Bronchus fibroblast of lung (primary cell): Measurements from ENCODE around the gene FBXL17. TPM values are rescaled to one million over a fixed set of nuclear protein-coding genes. Genes with fewer than 3 reads are reported as not detected.

Experiments used
- total RNA-seq: library from RNA; depleted of rRNA; stranded (reverse); fragments of >200 nt; gene quantifications from 2 replicates; pipeline ENCODE4 v1.2.3, GENCODE V29; 2015

FBXL17 gene
- total RNA-seq, result 3.3 and 3.7 TPM in 2 replicates

DNA sequence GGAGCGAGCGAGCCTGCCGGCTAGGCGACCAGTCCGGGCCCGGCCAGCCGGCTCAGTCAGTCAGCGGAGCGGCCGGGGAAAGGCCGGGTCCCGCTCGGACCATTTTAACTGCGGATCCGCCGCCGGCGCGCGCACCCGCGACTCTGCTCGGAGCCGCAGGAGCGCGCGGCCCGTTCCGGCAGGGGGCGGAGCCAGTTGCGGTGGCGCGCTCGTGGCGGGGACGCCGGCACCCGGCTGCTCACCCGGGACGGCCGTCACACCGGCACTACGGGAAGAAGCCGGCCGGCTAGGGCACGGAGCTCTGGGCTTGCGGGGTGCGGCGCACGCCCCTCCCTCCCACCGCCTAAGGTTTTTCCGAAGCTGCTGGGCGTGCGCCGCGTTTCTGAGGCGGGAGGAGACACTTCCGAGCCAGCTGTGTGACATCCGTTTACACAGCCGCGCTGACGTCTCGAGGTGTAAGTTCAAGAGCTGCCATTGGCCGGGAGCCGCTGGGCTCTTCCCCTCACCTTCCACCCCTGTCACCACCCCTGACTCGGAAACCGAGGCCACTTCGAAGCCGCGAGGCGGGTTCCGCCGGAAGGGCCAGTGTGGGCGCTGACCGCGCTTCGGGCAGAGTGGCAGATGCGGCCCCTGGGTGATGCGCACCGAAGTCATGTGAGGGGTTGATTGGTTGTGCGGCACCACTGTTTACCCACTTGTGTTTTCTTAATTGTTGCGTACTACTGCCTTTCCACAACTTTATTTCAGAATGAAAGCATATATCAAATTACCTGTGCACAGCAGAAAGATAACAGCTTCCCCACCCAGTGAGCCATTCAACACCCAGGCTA is at the start of gene FBXL17:
Gene FBXL17, minus strand, starts transcription at position 145 of the 830 bp plus-strand sequence.

